IMR-90 (cell line): Measurements from ENCODE around the gene SLC6A4. TPM values are rescaled to one million over a fixed set of nuclear protein-coding genes. Genes with fewer than 3 reads are reported as not detected.
"Not testable (repeated sequence)": the region's sequence is repeated elsewhere in the genome, so short reads cannot be mapped to it uniquely, and the experiment has no call there.

Experiments
- ATAC-seq: fragments of 200-7000 bp; cut with Tn5 transposase; 2 replicates; pipeline ENCODE4 v1.9.1; 2020; ENCODE audit warnings: low read depth, mild to moderate bottlenecking, moderate library complexity
- BruUV-seq: library from RNA; stranded (reverse); fragments of 400-500 nt; replicated peaks from 2 replicates; lab custom pipeline; 2021; lab: Mats Ljungman, UMichigan
- CTCF ChIA-PET: fragments of 300-600 bp; formaldehyde crosslinking; extraction: SDS; loops from one replicate; lab custom pipeline; 2021; ENCODE audit warnings: antibody characterized with exemption; lab: Yijun Ruan, JAX
- POLR2A ChIA-PET: fragments of 300-600 bp; sonication (Branson Sonifier 250); formaldehyde crosslinking; loops from one replicate; lab custom pipeline; 2022; ENCODE audit warnings: antibody characterized with exemption; ENCODE audit not compliant: unreplicated experiment; lab: Charles Lee
- DNase-seq: peaks from one replicate; pipeline ENCODE4 v3.0.0; 2013
- H2AFZ ChIP-seq: replicated peaks from 2 replicates; pipeline ENCODE3; 2013; ENCODE audit warnings: low read length, mild to moderate bottlenecking; ENCODE audit not compliant: poor library complexity
- H2AK5ac ChIP-seq: 2 replicates; pipeline ENCODE4 v1.6.1; 2013; ENCODE audit warnings: low read depth, low read length, inconsistent platforms
- H2AK9ac ChIP-seq: replicated peaks from 2 replicates; pipeline ENCODE3; 2013; ENCODE audit warnings: mild to moderate bottlenecking, low read depth, low read length, moderate library complexity; ENCODE audit not compliant: poor library complexity
- H2BK120ac ChIP-seq: 2 replicates; pipeline ENCODE4 v1.6.1; 2013; ENCODE audit warnings: low read depth, low read length, inconsistent platforms
- H2BK15ac ChIP-seq: 3 replicates; pipeline ENCODE4 v1.6.1; 2013; ENCODE audit warnings: low read depth, low read length, inconsistent platforms
- H2BK20ac ChIP-seq: 2 replicates; pipeline ENCODE4 v1.6.1; 2013; ENCODE audit warnings: low read depth, mild to moderate bottlenecking, inconsistent platforms, low read length, moderate library complexity
- H2BK5ac ChIP-seq: 2 replicates; pipeline ENCODE4 v1.6.1; 2013; ENCODE audit warnings: mild to moderate bottlenecking, low read depth, low read length, inconsistent platforms; ENCODE audit not compliant: poor library complexity, severe bottlenecking
- H3K14ac ChIP-seq: replicated peaks from 2 replicates; pipeline ENCODE4 v1.6.1; 2013; ENCODE audit warnings: low read depth, low read length, inconsistent platforms
- H3K18ac ChIP-seq: 2 replicates; pipeline ENCODE4 v1.6.1; 2013; ENCODE audit warnings: low read depth, low read length, control low read depth
- H3K23ac ChIP-seq: 2 replicates; pipeline ENCODE4 v1.6.1; 2013; ENCODE audit warnings: low read depth, low read length, inconsistent platforms
- H3K27ac ChIP-seq: 2 replicates; pipeline ENCODE4 v1.5.1; 2013; ENCODE audit warnings: mild to moderate bottlenecking, control low read depth, low read length; ENCODE audit not compliant: insufficient read depth
- H3K27me3 ChIP-seq: 2 replicates; pipeline ENCODE4 v1.6.1; 2013; ENCODE audit warnings: low read length; ENCODE audit not compliant: control insufficient read depth, insufficient read depth
- H3K36me3 ChIP-seq: 2 replicates; pipeline ENCODE4 v1.6.1; 2013; ENCODE audit warnings: low read length, mixed read lengths; ENCODE audit not compliant: control insufficient read depth, insufficient read depth
- H3K4ac ChIP-seq: 2 replicates; pipeline ENCODE4 v1.6.1; 2013; ENCODE audit warnings: low read depth, low read length, inconsistent platforms
- H3K4me1 ChIP-seq: 2 replicates; pipeline ENCODE4 v1.6.1; 2013; ENCODE audit warnings: low read length, mixed read lengths; ENCODE audit not compliant: control insufficient read depth, insufficient read depth
- H3K4me2 ChIP-seq: 2 replicates; pipeline ENCODE4 v1.6.1; 2013; ENCODE audit warnings: low read depth, mild to moderate bottlenecking, control low read depth, low read length, moderate library complexity
- H3K4me3 ChIP-seq: 2 replicates; pipeline ENCODE4 v1.5.1; 2013; ENCODE audit warnings: low read depth, mild to moderate bottlenecking, control low read depth, low read length, moderate library complexity; ENCODE audit not compliant: insufficient read depth
- H3K56ac ChIP-seq: 2 replicates; pipeline ENCODE4 v1.6.1; 2013; ENCODE audit warnings: low read length, inconsistent platforms; ENCODE audit not compliant: insufficient read depth; ENCODE audit errors: extremely low read depth
- H3K79me1 ChIP-seq, 2 experiments: 2 replicates each; pipeline ENCODE4 v1.6.1; 2013; ENCODE audit warnings: low read length in 2 of 2, inconsistent platforms in 1 of 2, low read depth in 1 of 2
- H3K9ac ChIP-seq: 2 replicates; pipeline ENCODE4 v1.6.1; 2013; ENCODE audit warnings: low read depth, low read length, control low read depth
- H3K9me1 ChIP-seq: 2 replicates; pipeline ENCODE4 v1.6.1; 2013; ENCODE audit warnings: low read length, inconsistent platforms; ENCODE audit not compliant: insufficient read depth
- H3K9me3 ChIP-seq: 2 replicates; pipeline ENCODE4 v1.6.1; 2013; ENCODE audit warnings: low read length; ENCODE audit not compliant: control insufficient read depth, insufficient read depth
- H4K20me1 ChIP-seq: 2 replicates; pipeline ENCODE4 v1.6.1; 2013; ENCODE audit warnings: low read length, inconsistent platforms; ENCODE audit not compliant: insufficient read depth
- H4K5ac ChIP-seq: 2 replicates; pipeline ENCODE4 v1.6.1; 2013; ENCODE audit warnings: mild to moderate bottlenecking, low read depth, low read length, control low read depth
- H4K8ac ChIP-seq, 2 experiments: 2 replicates each; pipeline ENCODE4 v1.6.1; 2013; ENCODE audit warnings: low read depth in 2 of 2, low read length in 2 of 2, control low read depth in 1 of 2, inconsistent platforms in 1 of 2
- H4K91ac ChIP-seq: 2 replicates; pipeline ENCODE4 v1.6.1; 2013; ENCODE audit warnings: low read depth, low read length, inconsistent platforms; ENCODE audit not compliant: insufficient read depth
- WGBS, 2 experiments: methylation state at CpG; one replicate each; pipeline versions ENCODE4 v1.1.5 to v1.1.7; 2013; ENCODE audit warnings: missing lambda C conversion rate in 2 of 2; ENCODE audit not compliant: insufficient read length in 1 of 2; ENCODE audit errors: extremely low coverage in 2 of 2; 5-methylcytosine and 5-hydroxymethylcytosine counted together
- dilution Hi-C: fragments of 300-500 bp; cut with HindIII; formaldehyde crosslinking; loops from one replicate; pipeline ENCODE4 v1.14.3; 2018; ENCODE audit warnings: low sequenced_read_pairs; ENCODE audit not compliant: unreplicated experiment
- in situ Hi-C: fragments of 300-500 bp; cut with MboI; formaldehyde crosslinking; loops from 3 replicates; pipeline ENCODE4 v1.14.3; 2019; ENCODE audit warnings: low sequenced_read_pairs, inconsistent platforms, mixed read lengths
- intact Hi-C: fragments of 100-400 bp; cut with micrococcal nuclease; formaldehyde crosslinking; loops from 2 replicates; pipeline ENCODE4 v1.10.0; 2022
- polyA plus RNA-seq, 3 experiments: library from polyadenylated mRNA; depleted of rRNA; stranded (reverse); fragments of >200 nt; gene quantifications; 2 replicates each; pipeline ENCODE4 v1.2.3, GENCODE V29; 2012; ENCODE audit warnings: low replicate concordance in 1 of 3
- total RNA-seq: library from RNA; depleted of rRNA; stranded (reverse); fragments of >200 nt; gene quantifications from 2 replicates; pipeline ENCODE4 v1.2.3, GENCODE V29; 2012

Gene SLC6A4
- total and polyA plus RNA-seq, 2 of the 4 experiments (the other 2 are of a cell fraction), result under 0.01 TPM; not detected in 1

GRCh38 chr17:30200656-30201055, 34.8 kb downstream of the SLC6A4 start:
- H3K4me1 ChIP-seq, H3K9ac ChIP-seq, H4K91ac ChIP-seq, H2BK20ac ChIP-seq, DNase-seq, H3K79me1 ChIP-seq, H2AFZ ChIP-seq, H4K8ac ChIP-seq, dilution Hi-C loops, H3K14ac ChIP-seq, H3K23ac ChIP-seq, H2BK15ac ChIP-seq, H3K18ac ChIP-seq, H2AK5ac ChIP-seq, H3K4me3 ChIP-seq, H2BK5ac ChIP-seq, POLR2A ChIA-PET, H2BK120ac ChIP-seq, H4K20me1 ChIP-seq, ATAC-seq, H4K5ac ChIP-seq, in situ Hi-C loops, H3K27ac ChIP-seq, H3K4me2 ChIP-seq, intact Hi-C loops, H3K56ac ChIP-seq, H2AK9ac ChIP-seq, H3K36me3 ChIP-seq, BruUV-seq, H3K9me1 ChIP-seq, H3K9me3 ChIP-seq, CTCF ChIA-PET, H3K4ac ChIP-seq: not testable (repeated sequence)
- H3K27me3 ChIP-seq, result peaks cover 11% of the 10 kb centered on the region
- WGBS, 2 experiments, result 89% methylated on average over 6 of the region's 9 CpGs; no CpG with 5 or more reads in 1 of the 2 experiments
